Liver (tissue), 3 donors: Measurements from ENCODE around the gene GLIS1.

Source experiments
- EGR1 ChIP-seq, 2 donors: IDR thresholded peaks; 2 replicates each; pipeline ENCODE4 v1.6.1; 2016 to 2018; ENCODE audit warnings: antibody characterized with exemption in 2 of 2, low read depth in 2 of 2
- HNF4A ChIP-seq, 2 donors: conservative IDR thresholded peaks; 2 replicates each; pipeline ENCODE4 v1.6.1; 2016; ENCODE audit warnings: antibody characterized with exemption in 2 of 2, mild to moderate bottlenecking in 2 of 2
- JUND ChIP-seq, 2 donors: IDR thresholded peaks; 2 replicates each; pipeline ENCODE4 v1.6.1; 2016; ENCODE audit warnings: antibody characterized with exemption in 2 of 2
- MAX ChIP-seq: IDR thresholded peaks from 2 replicates; pipeline ENCODE4 v1.6.1; 2016; ENCODE audit warnings: antibody characterized with exemption
- SP1 ChIP-seq: IDR thresholded peaks from 2 replicates; pipeline ENCODE4 v1.6.1; 2018; ENCODE audit warnings: antibody characterized with exemption, mild to moderate bottlenecking
- TAF1 ChIP-seq: conservative IDR thresholded peaks from 2 replicates; pipeline ENCODE4 v1.6.1; 2016; ENCODE audit warnings: antibody characterized with exemption, mild to moderate bottlenecking
- TF ChIP-seq, protein P1 (sequence below): fragments of 150-350 bp; IDR thresholded peaks from 2 replicates; pipeline ENCODE4 v1.5.1; 2017; ENCODE audit warnings: improper control_type of control experiment, low read depth, low read length; ENCODE audit not compliant: missing input control
- donor health status: healthy.
- donor health status: healthy.

- TF ChIP-seq, protein P1, sequence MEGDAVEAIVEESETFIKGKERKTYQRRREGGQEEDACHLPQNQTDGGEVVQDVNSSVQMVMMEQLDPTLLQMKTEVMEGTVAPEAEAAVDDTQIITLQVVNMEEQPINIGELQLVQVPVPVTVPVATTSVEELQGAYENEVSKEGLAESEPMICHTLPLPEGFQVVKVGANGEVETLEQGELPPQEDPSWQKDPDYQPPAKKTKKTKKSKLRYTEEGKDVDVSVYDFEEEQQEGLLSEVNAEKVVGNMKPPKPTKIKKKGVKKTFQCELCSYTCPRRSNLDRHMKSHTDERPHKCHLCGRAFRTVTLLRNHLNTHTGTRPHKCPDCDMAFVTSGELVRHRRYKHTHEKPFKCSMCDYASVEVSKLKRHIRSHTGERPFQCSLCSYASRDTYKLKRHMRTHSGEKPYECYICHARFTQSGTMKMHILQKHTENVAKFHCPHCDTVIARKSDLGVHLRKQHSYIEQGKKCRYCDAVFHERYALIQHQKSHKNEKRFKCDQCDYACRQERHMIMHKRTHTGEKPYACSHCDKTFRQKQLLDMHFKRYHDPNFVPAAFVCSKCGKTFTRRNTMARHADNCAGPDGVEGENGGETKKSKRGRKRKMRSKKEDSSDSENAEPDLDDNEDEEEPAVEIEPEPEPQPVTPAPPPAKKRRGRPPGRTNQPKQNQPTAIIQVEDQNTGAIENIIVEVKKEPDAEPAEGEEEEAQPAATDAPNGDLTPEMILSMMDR = no peak
- TF ChIP-seq EGR1 (IDR thresholded peaks at IDR 0.05; ENCODE audit: low read depth in 2 of 2) = no peak
- TF ChIP-seq TAF1 = no peak
- TF ChIP-seq MAX = no peak
- TF ChIP-seq HNF4A (conservative IDR thresholded peaks at IDR 0.05) = no peak
- no peak for TF ChIP-seq SP1
- no peak for TF ChIP-seq JUND (IDR thresholded peaks at IDR 0.05)
These were observed 4.9 kb downstream of the GLIS1 start for GRCh38 chr1:53733975-53734649.
